ENCODE measurements around the gene AIFM3.

- TF ChIP-seq CTCF (IDR thresholded peaks at IDR 0.05), result no peak
- TF ChIP-seq POLR2A (IDR thresholded peaks at IDR 0.05), result no peak
Observed at GRCh38 chr22:20982563-20982882, 15.5 kb downstream of the AIFM3 start.
